ENCODE data around the gene XPR1. TPM values are rescaled to one million over a fixed set of nuclear protein-coding genes. Genes with fewer than 3 reads are reported as not detected.

Gene XPR1
- total RNA-seq, 3 donors from 2014 or later, result 19.0 to 49.5 (median 35.7) TPM

GRCh38 chr1:180909005-180909414, 277.2 kb downstream of the XPR1 start:
- Histone ChIP-seq H3K4me1 (no peaks in the 10 kb centered on the region), H3K9me3 (no peaks in the 10 kb centered on the region), H3K27me3 (peaks cover 0 to 5% of the 10 kb centered on the region in 2 donors), H3K27ac (no peak overlapping the region), H3K36me3 (no peaks in the 10 kb centered on the region), H3K4me3 (no peak overlapping the region)
- intact Hi-C loops (cut with DNase I; ENCODE audit: low total_unique reads), result no loop called here
- DNase-seq (ENCODE audit: low spot score in 2 of 2), result no peak
- TF ChIP-seq POLR2A (IDR thresholded peaks at IDR 0.05) (no peak), CTCF (IDR thresholded peaks at IDR 0.05) (no peak), POLR2AphosphoS5 (IDR thresholded peaks at IDR 0.05) (no peak)

GRCh38 chr1:180909462-180909976, 277.7 kb downstream of the XPR1 start:
- no peak overlapping the region for H3K4me3 ChIP-seq
- no peak overlapping the region for H3K27ac ChIP-seq
- no peaks in the 10 kb centered on the region for H3K36me3 ChIP-seq
- no peaks in the 10 kb centered on the region for H3K4me1 ChIP-seq
- intact Hi-C loops (cut with DNase I; ENCODE audit: low total_unique reads), result no loop called here
- H3K9me3 ChIP-seq, result no peaks in the 10 kb centered on the region
- H3K27me3 ChIP-seq, result peaks cover 0 to 5% of the 10 kb centered on the region in 2 donors
- no peak for TF ChIP-seq POLR2AphosphoS5 (IDR thresholded peaks at IDR 0.05)
- no peak for TF ChIP-seq CTCF (IDR thresholded peaks at IDR 0.05)
- TF ChIP-seq POLR2A (IDR thresholded peaks at IDR 0.05), result no peak
- DNase-seq (ENCODE audit: low spot score in 2 of 2), result no peak

GRCh38 chr1:180911640-180912191, 279.9 kb downstream of the XPR1 start:
- peaks cover 0 to 5% of the 10 kb centered on the region in 2 donors for H3K27me3 ChIP-seq
- TF ChIP-seq CTCF (IDR thresholded peaks at IDR 0.05) (no peak), POLR2AphosphoS5 (IDR thresholded peaks at IDR 0.05) (no peak), POLR2A (IDR thresholded peaks at IDR 0.05) (no peak)
- H3K36me3 ChIP-seq, result no peaks in the 10 kb centered on the region
- peak overlapping the region; percentile 69 to 91 (median 73) for H3K4me3 ChIP-seq
- H3K4me1 ChIP-seq, result no peaks in the 10 kb centered on the region
- peak overlapping the region; percentile 79 to 93 for H3K27ac ChIP-seq
- no peak for DNase-seq (ENCODE audit: low spot score in 2 of 2)
- H3K9me3 ChIP-seq, result no peaks in the 10 kb centered on the region
- intact Hi-C loops (cut with DNase I; ENCODE audit: low total_unique reads), result no loop called here

- Histone ChIP-seq H3K36me3 (no peaks in the 10 kb centered on the region), H3K4me1 (no peaks in the 10 kb centered on the region), H3K9me3 (no peaks in the 10 kb centered on the region), H3K27me3 (peaks cover 0 to 5% of the 10 kb centered on the region in 2 donors), H3K4me3 (peak overlapping the region; percentile 69 to 91 (median 73)), H3K27ac (peak overlapping the region; percentile 79 to 93)
- no peak for DNase-seq (ENCODE audit: low spot score in 2 of 2)
- intact Hi-C loops (cut with DNase I; ENCODE audit: low total_unique reads), result no loop called here
- TF ChIP-seq POLR2AphosphoS5 (IDR thresholded peaks at IDR 0.05) (no peak), CTCF (IDR thresholded peaks at IDR 0.05) (no peak), POLR2A (IDR thresholded peaks at IDR 0.05) (no peak)
Observed at GRCh38 chr1:180912211-180912800, 280.5 kb downstream of the XPR1 start.

GRCh38 chr1:180912801-180913565, 281.2 kb downstream of the XPR1 start, which contains the start of gene KIAA1614:
Gene KIAA1614, plus strand, starts transcription at chr1:180912897. Its CDS starts 347 bp downstream, at chr1:180913244.
- Histone ChIP-seq H3K4me1 (no peaks in the 10 kb centered on the region), H3K27ac (peak within 1 kb of the TSS; percentile 79 to 93), H3K36me3 (no peaks in the 10 kb centered on the region), H3K27me3 (peaks cover 0 to 5% of the 10 kb centered on the region in 2 donors), H3K9me3 (no peaks in the 10 kb centered on the region), H3K4me3 (peak within 1 kb of the TSS; percentile 69 to 91 (median 73))
- no peak for DNase-seq (ENCODE audit: low spot score in 2 of 2)
- intact Hi-C loops (cut with DNase I; ENCODE audit: low total_unique reads), result no loop called here
- TF ChIP-seq POLR2A (IDR thresholded peaks at IDR 0.05) (no peak), CTCF (IDR thresholded peaks at IDR 0.05) (no peak)
